HEK293T (cell line): ENCODE results near the gene CCL11.

Experiments
- BHLHE40 ChIP-seq: fragments of 450-650 bp; IDR thresholded peaks from 2 replicates; pipeline ENCODE4 v1.6.1; 2016; ENCODE audit warnings: mild to moderate bottlenecking, moderate library complexity, borderline replicate concordance
- ELF4 ChIP-seq: fragments of 450-650 bp; IDR thresholded peaks from 2 replicates; pipeline ENCODE4 v1.6.1; 2017; ENCODE audit warnings: antibody characterized with exemption
- FOXA1 ChIP-seq: fragments of 450-650 bp; IDR thresholded peaks from 2 replicates; pipeline ENCODE4 v1.6.1; 2016; ENCODE audit warnings: mild to moderate bottlenecking
- FOXK2 ChIP-seq: fragments of 450-650 bp; IDR thresholded peaks from 2 replicates; pipeline ENCODE4 v1.6.1; 2016; ENCODE audit warnings: mild to moderate bottlenecking
- FOXM1 ChIP-seq: fragments of 450-650 bp; IDR thresholded peaks from 2 replicates; pipeline ENCODE4 v1.6.1; 2017; ENCODE audit warnings: mild to moderate bottlenecking, borderline replicate concordance
- L3MBTL2 ChIP-seq: fragments of 450-650 bp; conservative IDR thresholded peaks from 2 replicates; pipeline ENCODE4 v1.6.1; 2016; ENCODE audit warnings: mild to moderate bottlenecking
- NFRKB ChIP-seq: fragments of 450-650 bp; IDR thresholded peaks from 2 replicates; pipeline ENCODE4 v1.6.1; 2016; ENCODE audit warnings: mild to moderate bottlenecking, moderate library complexity
- PKNOX1 ChIP-seq: fragments of 450-650 bp; IDR thresholded peaks from 2 replicates; pipeline ENCODE4 v1.6.1; 2016
- SP1 ChIP-seq: fragments of 450-650 bp; IDR thresholded peaks from 2 replicates; pipeline ENCODE4 v1.6.1; 2017
- ZNF384 ChIP-seq: fragments of 450-650 bp; IDR thresholded peaks from 2 replicates; pipeline ENCODE4 v1.6.1; 2016

GRCh38 chr17:34314279-34314678 is 28.7 kb downstream of the CCL11 start:
- no peak for TF ChIP-seq FOXM1
- TF ChIP-seq SP1, result no peak
- TF ChIP-seq FOXA1, result no peak
- TF ChIP-seq ZNF384, result no peak
- TF ChIP-seq L3MBTL2, result no peak
- no peak for TF ChIP-seq BHLHE40
- TF ChIP-seq ELF4, result no peak
- no peak for TF ChIP-seq NFRKB
- no peak for TF ChIP-seq FOXK2
- no peak for TF ChIP-seq PKNOX1
